Posterior vena cava (tissue), 2 donors: ENCODE measurements around the gene CLIC5. TPM values are rescaled to one million over a fixed set of nuclear protein-coding genes. Genes with fewer than 3 reads are reported as not detected.

Experiments
- DNase-seq: peaks from one replicate; pipeline ENCODE4 v3.0.0-alpha.2; 2020; ENCODE audit warnings: low spot score
- intact Hi-C, 2 donors: fragments of 100-400 bp; cut with DNase I; formaldehyde crosslinking; loops; one replicate each; pipeline versions ENCODE4 v1.14.1 to v1.14.2; 2022 to 2023
- total RNA-seq, 2 donors: library from RNA; stranded (reverse); fragmentation: NEBNext Ultra II Directional; extraction: Animal tissue kit (Norgen Biotek cat#: 25700); gene quantifications; one replicate each; pipeline ENCODE4 v1.2.1, GENCODE V29; 2021
- donor health status: DM: yes; HTN: yes; CAD: no.
- donor health status: DM: yes; HTN: yes; CAD: no.

Gene CLIC5
- total RNA-seq, 2 donors from 2014 or later = 7.6 to 9.4 TPM

GRCh38 chr6:45832063-45832462 lies 183.6 kb downstream of the CLIC5 start:
- DNase-seq = no peak
- intact Hi-C loops = no loop called here

Other genes starting within 250 kb of the CLIC5 start
- 10 to 100 TPM; 11.7 to 14.6 TPM for gene ENPP4, start 114.1 kb upstream of the CLIC5 start, total RNA-seq
- gene ENPP5, start 155.1 kb upstream of the CLIC5 start, total RNA-seq = 1 to 10 TPM in 1 of 2 donors, under 1 TPM in 1; 0.71 to 1.0 TPM